Keratinocyte (primary cell): ENCODE measurements around the gene GKN1. TPM values are rescaled to one million over a fixed set of nuclear protein-coding genes. Genes with fewer than 3 reads are reported as not detected.

ENCODE experiments used
- DNase-seq: peaks from one replicate; pipeline ENCODE4 v3.0.0-alpha.2; 2011; ENCODE audit warnings: low read depth, missing footprints, low spot score
- FAIRE-seq: peaks from 2 replicates; lab custom pipeline; 2011; peaks lifted over from hg19 to GRCh38; lab: Jason Lieb, UNC
- H2AFZ ChIP-seq: 2 replicates; pipeline ENCODE4 v1.6.0; 2012; ENCODE audit warnings: low read length, control low read depth, inconsistent platforms; ENCODE audit not compliant: control insufficient read depth
- H3K27ac ChIP-seq: 2 replicates; pipeline ENCODE4 v1.5.1; 2011; ENCODE audit warnings: low read length; ENCODE audit not compliant: control insufficient read depth, insufficient read depth
- H3K27me3 ChIP-seq: 3 replicates; pipeline ENCODE4 v1.6.0; 2011; ENCODE audit warnings: low read length; ENCODE audit not compliant: control insufficient read depth, insufficient read depth; ENCODE audit errors: extremely low read depth
- H3K36me3 ChIP-seq, 2 experiments: 2 replicates in 1 of 2; 3 replicates in 1 of 2; pipeline ENCODE4 v1.5.1; 2011; ENCODE audit warnings: low read length in 2 of 2, mild to moderate bottlenecking in 1 of 2; ENCODE audit not compliant: control insufficient read depth in 2 of 2, insufficient read depth in 2 of 2; ENCODE audit errors: extremely low read depth in 1 of 2
- H3K4me1 ChIP-seq: 3 replicates; pipeline ENCODE4 v1.5.1; 2011; ENCODE audit warnings: low read length; ENCODE audit not compliant: control insufficient read depth, insufficient read depth; ENCODE audit errors: extremely low read depth
- H3K4me2 ChIP-seq: 3 replicates; pipeline ENCODE4 v1.6.0; 2011; ENCODE audit warnings: low read depth, low read length; ENCODE audit not compliant: control insufficient read depth, insufficient read depth; ENCODE audit errors: extremely low read depth
- H3K4me3 ChIP-seq, 3 experiments: fragments of 200-600 bp in 1 of 3; sonication (generic) in 1 of 3; 2 replicates in 2 of 3; 3 replicates in 1 of 3; pipeline ENCODE4 v1.5.1; 2011 to 2016; ENCODE audit warnings: low read length in 3 of 3, mild to moderate bottlenecking in 3 of 3, control low read depth in 2 of 3, inconsistent platforms in 1 of 3, low read depth in 1 of 3, mixed read lengths in 1 of 3, mixed run types in 1 of 3, moderate library complexity in 1 of 3; ENCODE audit not compliant: control insufficient read depth in 2 of 3, insufficient read depth in 2 of 3; ENCODE audit errors: extremely low read depth in 1 of 3
- H3K79me2 ChIP-seq: 2 replicates; pipeline ENCODE4 v1.6.0; 2012; ENCODE audit warnings: low read length; ENCODE audit not compliant: control insufficient read depth, insufficient read depth
- H3K9ac ChIP-seq: 3 replicates; pipeline ENCODE4 v1.6.0; 2011; ENCODE audit warnings: low read length; ENCODE audit not compliant: control insufficient read depth, insufficient read depth; ENCODE audit errors: extremely low read depth
- H3K9me1 ChIP-seq: 3 replicates; pipeline ENCODE4 v1.6.0; 2011; ENCODE audit warnings: low read length; ENCODE audit not compliant: control insufficient read depth, insufficient read depth; ENCODE audit errors: extremely low read depth
- H3K9me3 ChIP-seq: 2 replicates; pipeline ENCODE4 v1.5.1; 2012; ENCODE audit warnings: low read depth, low read length; ENCODE audit not compliant: control insufficient read depth
- H4K20me1 ChIP-seq: 3 replicates; pipeline ENCODE4 v1.6.0; 2011; ENCODE audit warnings: low read length; ENCODE audit not compliant: control insufficient read depth, insufficient read depth; ENCODE audit errors: extremely low read depth
- CTCF ChIP-seq, 3 experiments: IDR thresholded peaks in 1 of 3; conservative IDR thresholded peaks in 1 of 3; optimal IDR thresholded peaks in 1 of 3; 2 replicates in 2 of 3; 3 replicates in 1 of 3; pipeline versions ENCODE3 to v1.5.1; 2011; ENCODE audit warnings: low read length in 3 of 3, mild to moderate bottlenecking in 3 of 3, moderate library complexity in 2 of 3, control low read depth in 1 of 3, inconsistent platforms in 1 of 3; ENCODE audit not compliant: insufficient read depth in 2 of 3; ENCODE audit errors: extremely low read depth in 1 of 3
- EZH2 ChIP-seq: IDR thresholded peaks from one replicate; pipeline ENCODE4 v1.6.1; 2012; ENCODE audit warnings: inconsistent platforms, mild to moderate bottlenecking, low read length, moderate library complexity
- dilution Hi-C: fragments of 300-500 bp; cut with MboI; formaldehyde crosslinking; loops from one replicate; pipeline ENCODE4 v1.7.0; 2020; ENCODE audit warnings: low sequenced_read_pairs; ENCODE audit not compliant: extremely low pct_ligation_motif_present
- polyA plus RNA-seq, 5 experiments: library from polyadenylated mRNA; depleted of rRNA in 3 of 5; stranded (reverse) in 3 of 5; stranded (forward) in 1 of 5; unstranded in 1 of 5; fragments of >200 nt; gene quantifications; 1 replicate in 1 of 5; 2 replicates in 3 of 5; 3 replicates in 1 of 5; pipeline versions ENCODE4 v1.2.1 to v1.2.3, GENCODE V29; 2011 to 2012; ENCODE audit warnings: missing spikeins in 2 of 5, low read depth in 1 of 5, low replicate concordance in 1 of 5

The GKN1 gene
- polyA plus RNA-seq, 1 donor (not counting 4 experiments of a cell fraction or from before 2014, with no cell fraction given): 0.49 TPM

DNA sequence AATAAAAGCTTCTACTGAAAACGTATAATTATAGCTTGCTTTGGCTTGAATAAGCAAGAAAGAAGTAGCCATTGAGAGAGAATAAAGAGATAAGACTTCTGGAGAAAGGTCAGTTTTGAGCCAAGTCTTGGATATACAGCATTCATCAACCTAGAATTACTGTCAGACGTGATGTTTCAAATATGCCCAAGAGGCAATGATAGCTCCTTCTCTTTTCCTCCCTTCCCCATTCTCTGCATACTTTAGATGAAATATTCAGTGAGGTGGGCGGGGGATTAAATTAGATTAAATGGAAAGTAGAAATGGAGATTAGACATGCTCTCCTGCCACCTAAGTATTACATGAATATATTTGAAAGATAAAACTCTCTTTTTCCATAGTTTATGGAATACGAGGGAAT is 47.3 kb downstream of the GKN1 start:
- H4K20me1 ChIP-seq: no peaks in the 10 kb centered on the region
- DNase-seq (no peak), FAIRE-seq (no peak)
- H3K9me1 ChIP-seq: no peaks in the 10 kb centered on the region
- dilution Hi-C loops: loop anchor here (10.0 kb wide), 1 partner anchor 293 kb away; no protein-coding TSS in a partner anchor
- no peak overlapping the region for H3K9ac ChIP-seq
- TF ChIP-seq EZH2: no peak
- no peak for TF ChIP-seq CTCF (optimal IDR thresholded peaks at IDR 0.05 in 1 of 3, IDR thresholded peaks at IDR 0.05 in 1 of 3, conservative IDR thresholded peaks at IDR 0.05 in 1 of 3; ENCODE audit: extremely low read depth in 1 of 3, insufficient read depth in 2 of 3, low read length in 3 of 3)
- H3K27ac ChIP-seq: peak overlapping the region; percentile 69
- H3K4me3 ChIP-seq: no peak overlapping the region
- H2AFZ ChIP-seq: no peak overlapping the region
- no peak overlapping the region for H3K4me2 ChIP-seq
- no peaks in the 10 kb centered on the region for H3K36me3 ChIP-seq
- no peaks in the 10 kb centered on the region for H3K9me3 ChIP-seq
- no peaks in the 10 kb centered on the region for H3K27me3 ChIP-seq
- H3K79me2 ChIP-seq: peaks cover 32% of the 10 kb centered on the region
- peaks cover 51% of the 10 kb centered on the region for H3K4me1 ChIP-seq

DNA sequence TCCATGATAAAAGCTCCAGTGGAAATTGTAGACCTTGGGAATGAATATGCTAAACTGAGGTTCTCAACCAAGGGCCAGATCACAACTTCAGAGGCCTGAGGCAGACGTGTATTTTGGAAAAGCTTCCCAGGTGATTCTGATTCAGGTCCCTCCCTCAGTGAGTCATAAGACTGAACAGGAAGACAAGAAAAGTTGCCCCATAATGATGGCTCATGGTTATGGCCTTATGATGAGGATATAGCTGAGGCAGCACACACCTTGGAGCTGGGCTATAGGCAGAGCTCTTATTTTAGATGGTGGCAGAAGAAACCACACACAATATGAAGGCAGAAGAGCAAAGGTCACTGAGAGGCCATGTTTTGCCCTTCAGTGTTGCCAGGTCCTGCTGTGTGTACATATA is 48.1 kb downstream of the GKN1 start:
- Histone ChIP-seq H3K4me1 (peaks cover 44% of the 10 kb centered on the region), H3K27ac (peak overlapping the region; percentile 69), H3K27me3 (no peaks in the 10 kb centered on the region), H3K9me1 (no peaks in the 10 kb centered on the region), H3K9me3 (no peaks in the 10 kb centered on the region), H3K4me2 (peak overlapping the region; percentile 4), H3K79me2 (peaks cover 37% of the 10 kb centered on the region), H2AFZ (no peak overlapping the region), H3K36me3 (no peaks in the 10 kb centered on the region), H4K20me1 (no peaks in the 10 kb centered on the region), H3K9ac (peak overlapping the region; percentile 2), H3K4me3 (no peak overlapping the region)
- FAIRE-seq (peak; percentile 96), DNase-seq (peak; percentile 79)
- TF ChIP-seq EZH2 (no peak), CTCF (optimal IDR thresholded peaks at IDR 0.05 in 1 of 3, IDR thresholded peaks at IDR 0.05 in 1 of 3, conservative IDR thresholded peaks at IDR 0.05 in 1 of 3; ENCODE audit: extremely low read depth in 1 of 3, insufficient read depth in 2 of 3, low read length in 3 of 3) (no peak)
- dilution Hi-C loops: loop anchor here (10.0 kb wide), 1 partner anchor 292 kb away; no protein-coding TSS in a partner anchor
